Heart left ventricle (tissue), 13 donors: ENCODE data around the gene LRP5.

Experiments used
- POLR2A ChIP-seq, 2 donors: fragments of 450-650 bp; IDR thresholded peaks; one replicate each; pipeline ENCODE4 v1.6.1; 2017; ENCODE audit warnings: antibody characterized with exemption in 2 of 2, mild to moderate bottlenecking in 2 of 2, moderate library complexity in 2 of 2
- TF ChIP-seq, protein P1 (sequence below), 12 donors: fragments of 200-600 bp; sonication (generic) in 4 of 12; IDR thresholded peaks; one replicate each; pipeline versions ENCODE4 v1.5.0 to v1.8.0; 2018 to 2022; ENCODE audit warnings: antibody characterized with exemption in 12 of 12, mild to moderate bottlenecking in 5 of 12
- donor health status: ischemic (EF 13 %, LVEDD 7.1; RV severe dilation, severe dysfunction).
- donor health status: DM: no; HTN: yes; CAD: no.
- donor health status: DM: no; HTN: no; CAD: no.
- donor health status: ischemic (EF 25% LVEDD 6.9; RV normal size, moderate dysfunction).
- donor health status: ischemic (EF 25% LVEDD 5.7; RV mildly dilated, moderate dysfunction).
- donor health status: ischemic (EF 35%, LVEDD 5.7; RV mildly dilated, moderate dysfunction).
- donor health status: nonischemic (EF 11% LVEDD 7.7; RV severe dilation, severe dysfunction).
- donor health status: DM: yes; HTN: yes; CAD: no.
- donor health status: PGD.
- donor health status: ischemic (EF 29% LVEDD 5.4; RV normal size, mild dysfunction).
- donor health status: nonischemic (EF 23%, LVEDD 6.1; RV moderate dilation, normal function).

DNA sequence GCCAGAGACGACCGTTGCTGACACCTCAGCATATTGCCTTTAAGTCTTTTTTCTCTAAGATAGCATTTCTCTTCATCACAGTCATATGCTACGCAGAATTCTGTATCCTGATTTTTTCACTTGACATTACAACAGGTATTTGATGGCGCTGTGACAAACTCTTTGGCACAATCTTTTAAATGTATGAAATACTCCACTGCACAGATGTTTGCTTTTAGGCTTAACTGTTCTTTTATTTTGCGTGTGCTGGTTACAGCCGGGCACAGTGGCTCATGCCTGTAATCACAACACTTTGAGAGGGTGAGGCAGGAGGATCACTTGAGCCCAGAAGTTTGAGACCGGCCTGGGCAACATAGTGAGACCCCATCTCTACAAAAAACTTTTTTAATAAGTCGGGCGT, 96.1 kb downstream of the LRP5 start:
- TF ChIP-seq, protein P1, sequence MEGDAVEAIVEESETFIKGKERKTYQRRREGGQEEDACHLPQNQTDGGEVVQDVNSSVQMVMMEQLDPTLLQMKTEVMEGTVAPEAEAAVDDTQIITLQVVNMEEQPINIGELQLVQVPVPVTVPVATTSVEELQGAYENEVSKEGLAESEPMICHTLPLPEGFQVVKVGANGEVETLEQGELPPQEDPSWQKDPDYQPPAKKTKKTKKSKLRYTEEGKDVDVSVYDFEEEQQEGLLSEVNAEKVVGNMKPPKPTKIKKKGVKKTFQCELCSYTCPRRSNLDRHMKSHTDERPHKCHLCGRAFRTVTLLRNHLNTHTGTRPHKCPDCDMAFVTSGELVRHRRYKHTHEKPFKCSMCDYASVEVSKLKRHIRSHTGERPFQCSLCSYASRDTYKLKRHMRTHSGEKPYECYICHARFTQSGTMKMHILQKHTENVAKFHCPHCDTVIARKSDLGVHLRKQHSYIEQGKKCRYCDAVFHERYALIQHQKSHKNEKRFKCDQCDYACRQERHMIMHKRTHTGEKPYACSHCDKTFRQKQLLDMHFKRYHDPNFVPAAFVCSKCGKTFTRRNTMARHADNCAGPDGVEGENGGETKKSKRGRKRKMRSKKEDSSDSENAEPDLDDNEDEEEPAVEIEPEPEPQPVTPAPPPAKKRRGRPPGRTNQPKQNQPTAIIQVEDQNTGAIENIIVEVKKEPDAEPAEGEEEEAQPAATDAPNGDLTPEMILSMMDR (IDR thresholded peaks at IDR 0.05): no peak
- TF ChIP-seq POLR2A (IDR thresholded peaks at IDR 0.05): no peak
